HCT116 (cell line): ENCODE data around the gene TNNI3. TPM values are rescaled to one million over a fixed set of nuclear protein-coding genes. Genes with fewer than 3 reads are reported as not detected.

Experiments
- ATAC-seq: fragments of 200-7000 bp; cut with Tn5 transposase; 2 replicates; pipeline ENCODE4 v1.9.1; 2020; ENCODE audit warnings: mild to moderate bottlenecking, moderate library complexity
- BruUV-seq: library from RNA; stranded (reverse); fragments of 400-500 nt; replicated peaks from 2 replicates; lab custom pipeline; 2021; lab: Mats Ljungman, UMichigan
- CTCF ChIA-PET: fragments of 300-600 bp; sonication (Branson Sonifier 250); formaldehyde crosslinking; loops from one replicate; lab custom pipeline; 2021; ENCODE audit warnings: antibody characterized with exemption; lab: Charles Lee
- POLR2A ChIA-PET: fragments of 300-600, 350-600 bp; sonication (Branson Sonifier 250); formaldehyde crosslinking; loops from one replicate; lab custom pipeline; 2021; ENCODE audit warnings: antibody characterized with exemption; lab: Charles Lee
- RAD21 ChIA-PET, 2 experiments: fragments of 300-600 bp; sonication (Branson Sonifier 250); formaldehyde crosslinking; loops; one replicate each; lab custom pipeline; 2023; ENCODE audit warnings: low total read pairs in 2 of 2; ENCODE audit not compliant: uncharacterized antibody in 2 of 2, unreplicated experiment in 2 of 2, low non-redundant PET in 1 of 2; lab: Charles Lee
- DNase-seq: peaks from one replicate; pipeline ENCODE4 v3.0.0-alpha.2; 2010; ENCODE audit warnings: low read depth, low spot score
- H2AFZ ChIP-seq: fragments of 200-600 bp; shearing (Covaris generic), sonication (generic); 2 replicates; pipeline ENCODE4 v1.6.1; 2017; ENCODE audit warnings: low read depth, mixed run types, mixed read lengths, antibody characterized with exemption, low read length; ENCODE audit not compliant: poor library complexity, severe bottlenecking
- H3K27ac ChIP-seq: 2 replicates; pipeline ENCODE4 v1.5.1; 2012; ENCODE audit warnings: low read depth, low read length
- H3K27me3 ChIP-seq: fragments of 200-600 bp; sonication (generic); 2 replicates; pipeline ENCODE4 v1.6.1; 2016; ENCODE audit warnings: mixed run types, low read length, mixed read lengths; ENCODE audit not compliant: insufficient read depth
- H3K36me3 ChIP-seq, 2 experiments: fragments of 200-500 bp in 1 of 2; fragments of 200-600 bp in 1 of 2; sonication (Bioruptor generic) in 1 of 2; sonication (generic) in 1 of 2; 2 replicates each; pipeline versions ENCODE4 v1.5.1 to v1.6.1; 2014 to 2016; ENCODE audit warnings: low read length in 2 of 2, inconsistent platforms in 1 of 2, mixed read lengths in 1 of 2, mixed run types in 1 of 2; ENCODE audit not compliant: insufficient read depth in 2 of 2, control insufficient read depth in 1 of 2
- H3K4me1 ChIP-seq, 2 experiments: fragments of 200-600 bp in 1 of 2; sonication (generic) in 1 of 2; 2 replicates each; pipeline versions ENCODE4 v1.5.1 to v1.6.1; 2012 to 2017; ENCODE audit warnings: low read length in 2 of 2, inconsistent platforms in 1 of 2, mild to moderate bottlenecking in 1 of 2, mixed read lengths in 1 of 2, mixed run types in 1 of 2, moderate library complexity in 1 of 2; ENCODE audit not compliant: insufficient read depth in 2 of 2, control insufficient read depth in 1 of 2
- H3K4me2 ChIP-seq: fragments of 200-600 bp; sonication (generic); 2 replicates; pipeline ENCODE4 v1.6.1; 2017; ENCODE audit warnings: mixed run types, low read length, mixed read lengths
- H3K4me3 ChIP-seq, 2 experiments: fragments of 200-600 bp in 1 of 2; sonication (generic) in 1 of 2; replicated peaks in 1 of 2; 2 replicates each; pipeline ENCODE4 v1.5.1; 2011 to 2016; ENCODE audit warnings: low read length in 2 of 2, control low read depth in 1 of 2, low read depth in 1 of 2, mild to moderate bottlenecking in 1 of 2, mixed read lengths in 1 of 2, mixed run types in 1 of 2
- H3K79me2 ChIP-seq: fragments of 200-600 bp; sonication (generic); 2 replicates; pipeline ENCODE4 v1.6.1; 2017; ENCODE audit warnings: mild to moderate bottlenecking, mixed run types, low read length, moderate library complexity, mixed read lengths; ENCODE audit not compliant: insufficient read depth
- H3K9ac ChIP-seq: fragments of 200-600 bp; sonication (generic); 2 replicates; pipeline ENCODE4 v1.6.1; 2016; ENCODE audit warnings: low read length, mixed read lengths
- H3K9me2 ChIP-seq: fragments of 200-600 bp; sonication (generic), shearing (Covaris generic); 2 replicates; pipeline ENCODE4 v1.6.1; 2017; ENCODE audit warnings: mixed run types, mild to moderate bottlenecking, moderate library complexity; ENCODE audit not compliant: insufficient read depth
- H3K9me3 ChIP-seq, 2 experiments: fragments of 200-500 bp in 1 of 2; fragments of 200-600 bp in 1 of 2; sonication (Bioruptor generic) in 1 of 2; sonication (generic) in 1 of 2; 2 replicates each; pipeline ENCODE4 v1.6.1; 2014 to 2017; ENCODE audit warnings: low read length in 2 of 2, mixed read lengths in 2 of 2, inconsistent platforms in 1 of 2, low read depth in 1 of 2, mild to moderate bottlenecking in 1 of 2, mixed run types in 1 of 2, moderate library complexity in 1 of 2; ENCODE audit not compliant: control insufficient read depth in 1 of 2, insufficient read depth in 1 of 2
- H4K20me1 ChIP-seq: fragments of 200-600 bp; sonication (generic), shearing (Covaris generic); 2 replicates; pipeline ENCODE4 v1.6.1; 2017; ENCODE audit warnings: mixed run types, mild to moderate bottlenecking, moderate library complexity; ENCODE audit not compliant: insufficient read depth
- CEBPB ChIP-seq: IDR thresholded peaks from 2 replicates; pipeline ENCODE4 v1.6.1; 2012; ENCODE audit warnings: low read depth
- ELF1 ChIP-seq: IDR thresholded peaks from 2 replicates; pipeline ENCODE4 v1.6.1; 2012; ENCODE audit warnings: low read depth, borderline replicate concordance
- EZH2 ChIP-seq: fragments of 200-600 bp; sonication (generic); IDR thresholded peaks from 2 replicates; pipeline ENCODE4 v1.6.1; 2017; ENCODE audit warnings: antibody characterized with exemption, mixed run types
- JUND ChIP-seq: IDR thresholded peaks from 2 replicates; pipeline ENCODE4 v1.6.1; 2012
- MAX ChIP-seq: IDR thresholded peaks from 2 replicates; pipeline ENCODE4 v1.6.1; 2012
- SP1 ChIP-seq: IDR thresholded peaks from 2 replicates; pipeline ENCODE4 v1.6.1; 2012; ENCODE audit warnings: low read depth
- ZBTB33 ChIP-seq: IDR thresholded peaks from 2 replicates; pipeline ENCODE4 v1.6.1; 2011; ENCODE audit warnings: mild to moderate bottlenecking, low read length, moderate library complexity; ENCODE audit not compliant: insufficient replicate concordance; ENCODE audit errors: extremely low read depth
- ZFX ChIP-seq: fragments of 450-650 bp; IDR thresholded peaks from 2 replicates; pipeline ENCODE4 v1.6.1; 2017
- intact Hi-C: fragments of 100-400 bp; cut with micrococcal nuclease; formaldehyde crosslinking; loops from 2 replicates; pipeline ENCODE4 v1.10.0; 2022
- total RNA-seq: library from RNA; stranded (reverse); gene quantifications from one replicate; pipeline ENCODE4 v1.2.1, GENCODE V29; 2021; ENCODE audit not compliant: unreplicated experiment

TNNI3 gene
- total RNA-seq, 1 experiment from 2014 or later = 42.1 TPM

- Histone ChIP-seq H4K20me1 (no peaks in the 10 kb centered on the region), H3K79me2 (peaks cover 58% of the 10 kb centered on the region), H3K4me1 (peaks cover 12 to 27% of the 10 kb centered on the region in 2 experiments), H3K9ac (peak overlapping the region; percentile 95), H3K4me3 (peak overlapping the region; percentile 84 to 99), H3K9me2 (no peaks in the 10 kb centered on the region), H3K27ac (peak overlapping the region; percentile 90), H3K27me3 (no peaks in the 10 kb centered on the region), H3K9me3 (no peaks in the 10 kb centered on the region), H3K36me3 (peaks cover 0 to 2% of the 10 kb centered on the region in 2 experiments; a peak in 2 of 4 replicates), H3K4me2 (peak overlapping the region; percentile 87), H2AFZ (no peak overlapping the region)
- ChIA-PET RAD21 (no interaction called here), CTCF (interaction anchor here (1.4 kb wide), 1 partner anchor 51 kb away, joined by 4 read pairs; the partner anchor contains the start of gene DNAAF3), POLR2A (no interaction called here)
- DNase-seq = no peak
- BruUV-seq = TSS peak; percentile 41
- no peak for TF ChIP-seq EZH2
- TF ChIP-seq JUND = no peak
- no peak for TF ChIP-seq MAX
- TF ChIP-seq SP1 = no peak
- no peak for TF ChIP-seq CEBPB
- TF ChIP-seq ZFX = no peak
- TF ChIP-seq ELF1 = no peak
- no peak for TF ChIP-seq ZBTB33
- ATAC-seq = no peak
- intact Hi-C loops = loop anchor here (2.0 kb wide), 1 partner anchor 35 kb away; no protein-coding TSS in a partner anchor
These were observed 42.0 kb downstream of the TNNI3 start for GRCh38 chr19:55115446-55116065.
